DMS153 treated with DMSO at 0.1 percent for 48 hours (cell line): ENCODE results near the gene IQSEC1.

Source experiments
- DNase-seq: peaks from one replicate; lab custom pipeline; 2025; ENCODE audit not compliant: unreplicated experiment; lab: John Stamatoyannopoulos, UW

The IQSEC1 gene

GRCh38 chr3:13073326-13074005, at the start of gene IQSEC1:
IQSEC1 (minus strand) TSS chr3:13073429; CDS start chr3:13073014, 415 bp downstream.
- DNase-seq, result no peak

- no peak for DNase-seq
Measured at GRCh38 chr3:13122081-13123012, 49.1 kb upstream of the IQSEC1 start.

DNA sequence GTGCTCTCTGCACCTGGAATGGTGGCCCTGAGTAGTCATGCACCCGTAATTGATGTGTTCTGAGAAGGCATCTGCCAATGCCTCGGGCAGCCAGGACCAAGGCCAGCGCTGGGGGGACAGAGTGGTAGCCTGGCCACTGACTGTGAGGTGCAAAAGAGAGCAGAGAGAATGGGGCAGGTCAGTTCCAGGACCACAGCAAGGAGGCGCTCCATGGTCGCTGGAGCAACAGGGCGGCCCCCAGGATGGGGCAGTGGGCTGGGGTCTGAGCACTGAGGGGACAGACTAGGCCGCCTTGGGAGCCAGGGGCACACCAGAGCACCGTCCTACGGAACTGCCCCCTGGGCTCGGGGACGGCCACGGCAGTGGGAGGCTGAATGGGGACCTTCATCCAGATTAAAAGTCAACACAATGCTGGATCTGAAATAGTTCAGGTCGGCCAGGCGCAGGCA, 48.3 kb upstream of the IQSEC1 start:
- no peak for DNase-seq

DNA sequence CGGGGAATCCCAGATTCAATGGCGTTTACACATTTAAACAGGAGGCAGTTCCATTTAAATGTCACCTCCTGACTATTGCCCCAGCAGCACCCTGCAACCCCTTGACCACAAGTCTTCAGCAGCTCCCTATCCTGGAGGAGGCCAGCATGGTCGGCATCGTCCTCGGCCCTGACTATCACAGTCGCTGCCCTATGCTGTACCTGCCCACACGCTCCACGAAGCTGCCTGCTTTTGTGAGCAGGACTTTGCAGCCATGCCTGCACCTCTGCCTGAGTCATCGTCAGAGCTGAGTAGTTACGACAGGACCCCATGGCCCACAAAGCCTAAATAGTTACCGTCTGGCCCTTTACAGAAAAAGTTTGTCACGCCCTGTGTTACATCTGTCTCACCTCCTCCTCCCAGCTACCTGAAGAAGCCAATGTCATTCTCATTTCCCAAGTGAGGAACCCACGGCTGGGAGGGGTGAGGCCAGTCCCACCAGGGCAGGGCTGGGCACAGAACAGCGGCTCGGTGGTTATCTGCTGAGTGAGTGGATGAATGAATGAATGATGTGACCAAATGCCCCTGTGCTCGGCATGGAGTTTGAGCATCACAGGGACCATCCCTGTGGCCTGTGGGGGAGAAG, 47.8 kb upstream of the IQSEC1 start:
- DNase-seq, result no peak

GRCh38 chr3:13120289-13120927, 47.2 kb upstream of the IQSEC1 start:
- no peak for DNase-seq

DNA sequence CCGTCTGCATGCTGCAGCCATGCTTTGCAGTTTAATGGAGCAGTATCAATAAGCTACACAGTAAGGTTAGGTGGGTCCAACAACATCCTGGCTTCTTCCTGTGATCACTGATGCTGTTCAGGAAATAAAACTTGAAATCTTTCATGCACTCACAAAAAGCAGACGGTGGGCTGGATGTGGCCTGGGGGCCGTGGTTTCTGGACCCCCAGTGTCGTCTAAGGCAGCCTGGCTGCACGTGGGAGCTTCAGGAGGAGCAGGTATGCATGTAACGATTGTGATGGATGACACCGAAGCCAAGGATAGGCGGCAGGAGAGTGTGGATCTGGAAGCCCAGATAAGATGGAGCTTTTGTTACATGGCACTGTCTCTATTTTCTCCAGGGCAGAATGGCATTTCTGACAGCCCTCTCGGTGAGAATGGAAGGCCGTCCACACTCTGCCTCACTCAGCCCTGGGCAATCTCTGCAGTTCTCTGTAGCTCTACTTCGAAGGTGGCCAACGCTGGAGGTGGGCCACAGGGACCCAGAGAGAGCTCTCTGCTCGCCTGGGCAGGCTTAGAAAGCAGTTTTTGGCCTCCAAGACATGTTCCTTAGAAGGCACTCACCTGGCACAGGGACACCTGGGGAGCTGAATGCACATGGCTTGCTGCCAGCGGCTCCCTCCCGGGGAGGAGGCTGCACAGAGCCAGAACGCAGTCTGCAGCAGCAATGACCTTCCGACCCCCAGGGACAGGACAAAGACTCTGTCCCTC, 46.4 kb upstream of the IQSEC1 start:
- DNase-seq, result no peak

GRCh38 chr3:13116426-13116825, 43.2 kb upstream of the IQSEC1 start:
- no peak for DNase-seq

- no peak for DNase-seq
Measured at GRCh38 chr3:13115991-13116390, 42.8 kb upstream of the IQSEC1 start.

GRCh38 chr3:13115576-13115910, 42.3 kb upstream of the IQSEC1 start:
- DNase-seq, result no peak

- DNase-seq, result no peak
Measured at GRCh38 chr3:13114811-13115575, 41.8 kb upstream of the IQSEC1 start.

DNA sequence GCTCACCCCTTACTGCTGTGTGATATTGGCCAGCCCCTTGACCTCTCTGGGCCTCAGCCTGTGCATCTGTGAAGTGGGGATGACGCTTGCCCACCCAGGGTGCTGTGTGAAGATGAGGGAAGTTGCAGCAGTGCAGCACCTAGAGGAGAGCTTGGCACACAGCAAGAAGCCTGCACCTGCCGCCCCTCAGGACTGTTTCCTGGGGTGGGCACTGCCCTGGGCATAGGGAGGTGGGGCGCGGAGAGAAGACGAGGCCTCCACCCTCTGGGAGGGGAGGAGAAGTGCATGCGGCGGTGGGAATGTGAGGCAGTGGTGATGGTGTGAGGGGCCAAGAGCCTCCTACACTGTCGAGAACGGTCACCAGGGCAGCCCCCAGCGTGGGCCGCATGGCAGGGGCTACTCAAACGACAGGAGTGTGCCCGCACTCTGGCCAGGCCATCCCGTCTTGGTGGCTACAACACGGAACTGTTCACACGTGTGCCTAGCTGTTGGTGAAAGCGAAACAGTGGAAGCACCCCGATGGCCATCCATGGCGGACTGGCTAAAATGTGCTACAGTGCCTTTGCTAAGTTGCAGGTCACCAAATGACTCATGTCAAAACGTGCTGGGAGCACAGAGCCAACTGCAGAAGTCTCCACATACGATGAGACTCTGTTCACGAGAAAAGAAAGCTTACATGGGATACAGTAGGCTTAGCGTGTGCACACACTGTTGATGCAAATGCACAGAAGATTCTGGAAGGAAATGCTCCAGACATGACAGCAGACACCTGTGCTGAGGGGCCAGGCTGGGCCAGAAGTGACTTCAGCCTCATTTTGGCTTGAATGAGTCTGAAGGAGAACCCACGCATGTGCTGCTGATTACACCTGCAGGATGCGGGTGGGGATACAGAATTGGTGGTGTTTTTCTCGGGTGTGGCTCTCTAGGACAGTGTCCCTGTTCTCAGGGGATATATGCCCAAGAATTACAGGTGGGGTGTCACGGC, 40.4 kb upstream of the IQSEC1 start:
- DNase-seq, result no peak

DNA sequence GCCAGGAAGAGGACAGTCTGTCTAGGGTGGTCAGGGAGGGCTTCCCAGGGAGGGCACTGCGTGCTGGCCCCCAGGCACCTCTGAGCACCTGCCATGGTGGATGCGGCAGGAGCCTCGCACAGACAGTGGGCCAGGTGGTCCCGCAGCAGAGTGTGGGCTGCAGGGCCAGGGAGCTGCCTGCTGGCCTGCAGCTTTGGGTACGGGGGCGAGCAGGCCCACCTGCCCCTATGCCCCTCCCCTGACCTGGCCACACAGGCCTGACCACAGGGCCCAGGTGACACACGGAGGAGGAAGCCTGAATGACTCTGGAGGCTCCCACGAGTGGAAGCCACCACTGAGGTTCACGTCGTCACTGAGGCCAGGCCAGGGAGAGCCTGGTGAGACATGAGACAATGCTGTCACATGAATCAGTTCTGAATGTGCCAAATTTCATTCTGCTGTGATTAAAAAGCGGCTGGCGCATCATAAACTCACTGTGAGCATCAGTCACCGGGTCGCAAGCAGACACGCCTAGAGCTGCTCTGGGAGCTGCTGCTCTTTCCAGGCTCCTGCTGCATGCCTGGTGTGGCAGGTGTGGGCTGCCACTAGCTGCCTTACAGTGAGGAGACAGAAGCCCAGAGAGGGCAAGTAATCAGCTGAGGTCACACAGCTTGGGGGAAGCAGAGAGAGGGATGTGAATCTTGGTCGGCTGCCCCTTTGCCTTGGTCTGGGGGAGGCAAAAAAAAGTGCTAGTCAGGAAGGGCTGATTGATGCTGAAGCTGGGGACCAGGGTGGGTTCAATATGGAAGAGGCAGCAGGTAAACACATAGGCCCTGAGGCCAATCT, 39.5 kb upstream of the IQSEC1 start:
- DNase-seq, result no peak

- peak; percentile 3 for DNase-seq
Measured at GRCh38 chr3:13111873-13112520, 38.8 kb upstream of the IQSEC1 start.

DNA sequence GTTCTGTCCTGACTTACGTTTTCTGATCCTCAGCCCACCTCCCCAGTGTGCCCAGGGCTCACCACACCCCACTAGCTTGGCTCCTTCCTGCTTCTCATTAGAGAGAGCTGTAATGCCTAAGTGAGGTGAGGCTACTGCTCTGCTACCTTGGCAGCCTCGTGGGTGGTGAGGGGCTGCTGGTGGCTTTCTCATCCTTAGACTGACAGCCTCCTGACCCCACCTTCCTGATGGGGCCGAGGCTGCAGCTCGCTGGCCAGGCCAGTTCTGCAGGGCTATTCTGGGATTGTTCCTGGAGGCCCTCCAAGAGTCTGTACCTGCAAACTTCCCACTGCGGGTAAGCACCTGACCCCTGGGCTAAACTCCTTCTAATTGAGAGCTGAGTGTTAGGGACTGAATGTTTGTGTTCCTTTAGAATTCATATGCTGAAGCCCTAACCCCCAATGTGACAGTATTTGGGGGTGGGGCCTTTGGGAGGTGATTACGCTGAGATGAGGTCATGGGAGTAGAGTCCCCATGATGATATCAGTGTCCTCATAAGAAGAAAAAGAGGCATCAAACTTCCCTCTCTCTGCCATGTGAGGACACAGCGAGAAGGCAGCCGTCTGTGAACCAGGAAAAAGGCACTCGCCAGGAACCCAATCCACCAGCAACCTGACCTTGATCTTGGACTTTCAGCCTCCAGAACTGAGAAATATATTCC, 38.1 kb upstream of the IQSEC1 start:
- DNase-seq, result no peak

DNA sequence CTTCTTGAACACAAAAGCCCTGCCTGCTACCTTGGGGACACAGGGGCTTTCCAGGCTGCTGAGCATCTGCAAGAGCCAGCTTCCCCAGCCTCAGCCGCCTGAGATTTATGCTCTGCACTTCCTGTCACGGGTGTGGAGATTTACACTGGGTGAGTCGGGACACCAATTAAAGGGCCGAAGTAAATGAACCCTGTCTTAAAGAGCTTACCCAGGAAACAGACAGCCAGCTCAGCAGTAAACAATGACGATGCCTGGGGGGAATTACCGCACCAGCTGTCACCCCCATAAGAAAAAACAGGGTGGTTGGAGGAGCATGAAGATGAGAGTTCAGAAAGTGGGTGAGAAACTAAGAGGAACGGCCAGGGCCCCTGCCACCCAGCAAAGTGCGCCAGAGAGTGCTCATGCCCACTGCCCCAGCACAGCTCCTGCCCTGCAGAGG, 37.5 kb upstream of the IQSEC1 start:
- no peak for DNase-seq

GRCh38 chr3:13109516-13109915, 36.3 kb upstream of the IQSEC1 start:
- no peak for DNase-seq

- DNase-seq, result no peak
Measured at GRCh38 chr3:13108861-13109260, 35.6 kb upstream of the IQSEC1 start.
